Measurements from ENCODE around the gene YTHDF1.

GRCh38 chr20:63220696-63221399 is 4.9 kb upstream of the YTHDF1 start:
- TF ChIP-seq, protein P1, sequence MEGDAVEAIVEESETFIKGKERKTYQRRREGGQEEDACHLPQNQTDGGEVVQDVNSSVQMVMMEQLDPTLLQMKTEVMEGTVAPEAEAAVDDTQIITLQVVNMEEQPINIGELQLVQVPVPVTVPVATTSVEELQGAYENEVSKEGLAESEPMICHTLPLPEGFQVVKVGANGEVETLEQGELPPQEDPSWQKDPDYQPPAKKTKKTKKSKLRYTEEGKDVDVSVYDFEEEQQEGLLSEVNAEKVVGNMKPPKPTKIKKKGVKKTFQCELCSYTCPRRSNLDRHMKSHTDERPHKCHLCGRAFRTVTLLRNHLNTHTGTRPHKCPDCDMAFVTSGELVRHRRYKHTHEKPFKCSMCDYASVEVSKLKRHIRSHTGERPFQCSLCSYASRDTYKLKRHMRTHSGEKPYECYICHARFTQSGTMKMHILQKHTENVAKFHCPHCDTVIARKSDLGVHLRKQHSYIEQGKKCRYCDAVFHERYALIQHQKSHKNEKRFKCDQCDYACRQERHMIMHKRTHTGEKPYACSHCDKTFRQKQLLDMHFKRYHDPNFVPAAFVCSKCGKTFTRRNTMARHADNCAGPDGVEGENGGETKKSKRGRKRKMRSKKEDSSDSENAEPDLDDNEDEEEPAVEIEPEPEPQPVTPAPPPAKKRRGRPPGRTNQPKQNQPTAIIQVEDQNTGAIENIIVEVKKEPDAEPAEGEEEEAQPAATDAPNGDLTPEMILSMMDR (IDR thresholded peaks at IDR 0.05) = no peak
- no peak for TF ChIP-seq POLR2A (IDR thresholded peaks at IDR 0.05)
